ENCODE measurements around the gene IFI6.
"Not testable (repeated sequence)": the region's sequence is repeated elsewhere in the genome, so short reads cannot be mapped to it uniquely, and the experiment has no call there.

IFI6 gene

DNA sequence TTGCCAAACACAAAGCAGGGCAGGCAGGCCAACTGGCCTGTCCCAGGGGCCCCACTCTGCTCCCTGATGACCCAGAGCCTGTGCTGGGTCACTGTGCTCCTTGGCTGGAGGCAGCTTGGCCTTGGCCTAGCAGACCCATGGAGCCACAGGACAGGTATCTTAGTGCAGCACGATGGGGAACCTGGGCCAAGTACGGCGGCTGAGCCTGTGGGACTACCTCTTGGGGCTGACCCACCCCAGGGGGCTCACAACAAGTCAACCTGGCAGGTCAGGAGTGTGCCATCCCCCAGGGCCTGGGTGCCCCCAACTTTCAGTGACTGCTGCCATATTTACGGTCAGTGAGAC is 26.9 kb downstream of the IFI6 start:
- no peak for DNase-seq (ENCODE audit: low spot score)
- ChIA-PET CTCF (interaction anchor here (0.6 kb wide), 1 partner anchor 623 kb away, joined by 5 read pairs; no protein-coding TSS in a partner anchor), POLR2A (ENCODE audit: low non-redundant PET) (no interaction called here)
- TF ChIP-seq, protein P1, sequence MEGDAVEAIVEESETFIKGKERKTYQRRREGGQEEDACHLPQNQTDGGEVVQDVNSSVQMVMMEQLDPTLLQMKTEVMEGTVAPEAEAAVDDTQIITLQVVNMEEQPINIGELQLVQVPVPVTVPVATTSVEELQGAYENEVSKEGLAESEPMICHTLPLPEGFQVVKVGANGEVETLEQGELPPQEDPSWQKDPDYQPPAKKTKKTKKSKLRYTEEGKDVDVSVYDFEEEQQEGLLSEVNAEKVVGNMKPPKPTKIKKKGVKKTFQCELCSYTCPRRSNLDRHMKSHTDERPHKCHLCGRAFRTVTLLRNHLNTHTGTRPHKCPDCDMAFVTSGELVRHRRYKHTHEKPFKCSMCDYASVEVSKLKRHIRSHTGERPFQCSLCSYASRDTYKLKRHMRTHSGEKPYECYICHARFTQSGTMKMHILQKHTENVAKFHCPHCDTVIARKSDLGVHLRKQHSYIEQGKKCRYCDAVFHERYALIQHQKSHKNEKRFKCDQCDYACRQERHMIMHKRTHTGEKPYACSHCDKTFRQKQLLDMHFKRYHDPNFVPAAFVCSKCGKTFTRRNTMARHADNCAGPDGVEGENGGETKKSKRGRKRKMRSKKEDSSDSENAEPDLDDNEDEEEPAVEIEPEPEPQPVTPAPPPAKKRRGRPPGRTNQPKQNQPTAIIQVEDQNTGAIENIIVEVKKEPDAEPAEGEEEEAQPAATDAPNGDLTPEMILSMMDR (conservative IDR thresholded peaks at IDR 0.05; ENCODE audit: low read depth) = no peak
- no peak overlapping the region for H3K27ac ChIP-seq

- no peak overlapping the region for H3K27ac ChIP-seq
- CTCF ChIA-PET = interaction anchor here (0.6 kb wide), 1 partner anchor 623 kb away, joined by 5 read pairs; no protein-coding TSS in a partner anchor
- DNase-seq (ENCODE audit: low spot score) = no peak
- POLR2A ChIA-PET (ENCODE audit: low non-redundant PET) = no interaction called here
- TF ChIP-seq, protein P1 (conservative IDR thresholded peaks at IDR 0.05; ENCODE audit: low read depth) = no peak
These were observed 27.5 kb downstream of the IFI6 start for GRCh38 chr1:27644369-27645070.

DNA sequence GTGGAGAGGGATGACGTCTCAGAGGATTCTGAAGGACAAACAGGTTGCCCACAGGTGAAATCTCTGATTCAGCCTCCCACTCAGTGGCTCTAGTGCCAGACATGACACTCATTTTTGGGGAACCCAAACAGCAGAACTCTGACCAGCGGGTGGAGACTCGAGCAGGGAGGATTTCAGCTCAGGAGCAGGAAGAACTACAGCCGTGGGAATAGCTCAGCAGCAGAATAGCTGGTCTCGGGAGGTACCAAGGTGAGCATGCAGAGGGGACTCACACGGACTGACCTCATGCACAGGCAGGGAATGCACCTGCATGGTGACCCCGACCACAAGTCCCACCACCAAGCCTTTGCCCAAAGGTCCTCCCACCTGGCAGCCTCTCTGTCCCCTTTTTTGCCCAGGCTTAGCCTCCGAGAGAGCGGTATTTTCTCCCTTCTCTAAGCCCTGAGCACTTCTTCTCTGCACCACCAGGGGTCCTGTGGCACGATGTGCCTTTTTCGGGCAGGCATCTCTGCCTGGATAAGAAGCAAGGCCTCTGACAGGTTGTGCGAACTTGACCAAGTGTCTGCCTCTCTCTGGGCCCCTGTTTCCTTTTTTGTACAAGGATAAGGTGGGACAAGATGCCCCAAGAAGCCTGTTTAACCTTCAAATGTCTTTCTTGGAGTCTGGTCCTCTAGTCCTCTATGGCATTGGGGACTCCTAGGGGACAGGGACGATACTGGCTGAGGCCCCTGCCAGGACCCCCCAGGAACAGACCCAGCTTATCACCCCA is 28.2 kb downstream of the IFI6 start:
- H3K27ac ChIP-seq = no peak overlapping the region
- peak; percentile 51 for DNase-seq (ENCODE audit: low spot score)
- CTCF ChIA-PET = interaction anchor here (0.6 to 1.0 kb wide), 5 partner anchors 19 to 466 kb away, joined by 3 to 6 read pairs (median 4); no protein-coding TSS in a partner anchor
- POLR2A ChIA-PET (ENCODE audit: low non-redundant PET) = no interaction called here
- TF ChIP-seq, protein P1 (conservative IDR thresholded peaks at IDR 0.05; ENCODE audit: low read depth) = peak; percentile 57

GRCh38 chr1:27640514-27640913 is 31.5 kb downstream of the IFI6 start:
- CTCF ChIA-PET; H3K27ac ChIP-seq; POLR2A ChIA-PET (ENCODE audit: low non-redundant PET); DNase-seq (ENCODE audit: low spot score): not testable (repeated sequence)

- ChIA-PET POLR2A (ENCODE audit: low non-redundant PET) (no interaction called here), CTCF (no interaction called here)
- no peak for DNase-seq (ENCODE audit: low spot score)
- TF ChIP-seq, protein P1 (conservative IDR thresholded peaks at IDR 0.05; ENCODE audit: low read depth) = no peak
- H3K27ac ChIP-seq = no peak overlapping the region
These were observed 33.2 kb downstream of the IFI6 start for GRCh38 chr1:27638805-27639204.

DNA sequence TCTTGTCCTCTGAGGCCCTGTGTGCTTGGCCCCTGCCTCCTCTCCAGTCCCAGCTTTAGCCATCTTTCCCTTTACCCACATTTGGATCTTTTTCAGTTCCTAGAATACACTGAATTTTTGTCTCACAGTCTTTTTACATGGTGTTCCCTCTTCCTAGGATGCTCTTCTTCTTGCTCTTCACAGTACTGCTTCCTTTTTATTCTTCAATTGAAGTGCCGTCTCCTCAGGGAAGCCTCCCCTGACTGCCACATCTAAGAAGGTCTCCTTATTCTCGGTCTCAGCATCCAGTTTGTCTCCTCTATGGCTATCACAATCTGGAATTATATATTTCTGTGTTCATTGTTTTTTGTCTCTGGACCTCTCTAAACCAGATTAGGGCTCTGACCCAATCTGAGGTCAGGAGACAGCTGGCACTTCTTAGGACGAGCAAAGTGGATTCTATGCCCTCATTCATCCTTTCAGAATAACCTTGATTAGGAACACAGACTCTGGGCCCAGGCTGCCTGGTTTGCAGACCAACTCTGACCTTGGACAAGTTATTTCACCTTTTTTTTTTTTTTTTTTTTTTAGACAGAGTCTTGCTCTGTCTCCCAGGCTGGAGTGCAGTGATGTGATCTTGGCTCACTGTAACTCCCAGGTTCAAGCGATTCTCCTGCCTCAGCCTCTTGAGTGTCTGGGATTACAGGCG is 33.8 kb downstream of the IFI6 start:
- TF ChIP-seq, protein P1 (conservative IDR thresholded peaks at IDR 0.05; ENCODE audit: low read depth) = no peak
- no peak overlapping the region for H3K27ac ChIP-seq
- POLR2A ChIA-PET (ENCODE audit: low non-redundant PET) = no interaction called here
- CTCF ChIA-PET = interaction anchor here (0.6 kb wide), 1 partner anchor 11 kb away, joined by 5 read pairs; no protein-coding TSS in a partner anchor
- DNase-seq (ENCODE audit: low spot score) = no peak
